ENCODE measurements around the gene PRDM16. TPM values are rescaled to one million over a fixed set of nuclear protein-coding genes. Genes with fewer than 3 reads are reported as not detected.

The PRDM16 gene
- total and polyA plus RNA-seq, 2 of the 13 experiments (the other 11 are each of a cell fraction or from before 2014, with no cell fraction given): 0.15 to 0.81 TPM

DNA sequence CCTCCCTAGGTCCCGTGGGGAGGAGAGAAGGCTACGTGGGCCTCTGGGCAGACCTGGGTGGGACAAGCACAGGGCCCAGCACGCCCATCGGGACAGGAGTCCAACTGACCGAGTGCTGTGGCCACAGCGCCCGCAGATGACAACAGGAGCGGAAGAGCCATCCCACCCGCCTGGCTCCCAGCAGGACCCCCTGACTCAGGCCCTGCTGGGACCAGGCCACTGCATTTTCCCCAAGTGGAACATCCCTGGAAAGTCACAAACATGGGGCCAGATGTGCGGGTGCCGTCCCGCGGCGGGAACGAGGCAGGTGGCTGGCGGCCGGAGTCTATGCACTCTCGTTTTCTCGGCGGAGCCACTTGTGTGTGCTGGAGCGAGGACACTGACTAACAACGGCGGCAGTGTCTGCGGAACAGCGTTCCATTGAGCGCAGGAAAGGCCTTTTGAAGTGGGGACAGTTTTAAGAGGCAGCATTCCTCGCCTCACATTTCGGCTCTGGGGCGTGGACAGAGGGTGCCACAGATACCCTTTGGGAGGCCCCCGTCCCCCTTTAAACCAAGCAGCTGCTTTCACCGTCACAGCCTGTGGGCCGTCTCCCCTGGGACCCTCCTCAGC is 291.7 kb downstream of the PRDM16 start (continued):
- TF ChIP-seq, protein P1, sequence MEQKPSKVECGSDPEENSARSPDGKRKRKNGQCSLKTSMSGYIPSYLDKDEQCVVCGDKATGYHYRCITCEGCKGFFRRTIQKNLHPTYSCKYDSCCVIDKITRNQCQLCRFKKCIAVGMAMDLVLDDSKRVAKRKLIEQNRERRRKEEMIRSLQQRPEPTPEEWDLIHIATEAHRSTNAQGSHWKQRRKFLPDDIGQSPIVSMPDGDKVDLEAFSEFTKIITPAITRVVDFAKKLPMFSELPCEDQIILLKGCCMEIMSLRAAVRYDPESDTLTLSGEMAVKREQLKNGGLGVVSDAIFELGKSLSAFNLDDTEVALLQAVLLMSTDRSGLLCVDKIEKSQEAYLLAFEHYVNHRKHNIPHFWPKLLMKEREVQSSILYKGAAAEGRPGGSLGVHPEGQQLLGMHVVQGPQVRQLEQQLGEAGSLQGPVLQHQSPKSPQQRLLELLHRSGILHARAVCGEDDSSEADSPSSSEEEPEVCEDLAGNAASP (CRISPR knock-in tag; IDR thresholded peaks at IDR 0.05; ENCODE audit: borderline replicate concordance): no peak
- no peak for TF ChIP-seq SP1 (IDR thresholded peaks at IDR 0.05)
- no peak for TF ChIP-seq SP1 (CRISPR knock-in tag; IDR thresholded peaks at IDR 0.05)
- TF ChIP-seq ZFP82 (CRISPR knock-in tag; IDR thresholded peaks at IDR 0.05; ENCODE audit: borderline replicate concordance): no peak
- TF ChIP-seq ZSCAN21 (CRISPR knock-in tag; IDR thresholded peaks at IDR 0.05; ENCODE audit: borderline replicate concordance): no peak
- no peak for TF ChIP-seq POLR2A (IDR thresholded peaks at IDR 0.05; ENCODE audit: insufficient read depth in 1 of 2, low read depth in 2 of 2, low read length in 2 of 2)

DNA sequence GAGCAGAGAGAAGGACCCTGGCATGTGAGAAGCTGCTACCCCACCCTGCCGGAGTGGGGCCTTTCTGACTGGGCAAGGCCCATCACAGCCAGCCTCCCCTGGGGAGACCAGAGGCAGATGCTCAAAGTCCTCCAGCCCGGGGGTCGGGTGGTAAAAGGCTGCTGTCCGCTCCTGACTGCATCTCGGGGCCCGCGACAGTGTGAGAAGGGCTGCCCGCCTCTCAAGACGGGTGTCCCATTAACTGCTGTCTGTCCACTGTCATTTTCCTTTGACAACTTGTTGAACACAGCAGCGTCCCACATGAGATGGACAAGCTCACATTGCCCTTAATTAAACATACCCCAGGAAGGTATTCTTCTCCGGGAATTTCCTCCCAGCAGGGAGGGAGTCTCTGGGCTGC is 294.0 kb downstream of the PRDM16 start:
- CTCF ChIA-PET (ENCODE audit: low intra/inter-chr PET ratio, low total read pairs): no interaction called here
- BruUV-seq (replicated peaks): no TSS peak
- H3K4me2 ChIP-seq (ENCODE audit: low read depth, low read length): no peak overlapping the region
- no peaks in the 10 kb centered on the region for H4K20me1 ChIP-seq (ENCODE audit: insufficient read depth, low read length)
- H3K79me2 ChIP-seq (ENCODE audit: insufficient read depth, low read length): no peaks in the 10 kb centered on the region
- DNase-seq (ENCODE audit: low spot score): no peak
- peaks cover 8 to 25% of the 10 kb centered on the region in 2 experiments; a peak in 4 of 5 replicates for H3K27me3 ChIP-seq (ENCODE audit: control insufficient read depth in 1 of 2, insufficient read depth in 2 of 2, low read length in 2 of 2)
- 71% methylated on average over 4 of the region's 11 CpGs for WGBS (ENCODE audit: low lambda C conversion rate)
- no peaks in the 10 kb centered on the region for H3K9me3 ChIP-seq (ENCODE audit: low read length)
- no peak for ATAC-seq
- in situ Hi-C loops (cut with HindIII; ENCODE audit: extremely low pct_ligation_motif_present, low pct_unique_long_range_greater_than_20kb) (no loop called here), intact Hi-C loops (cut with micrococcal nuclease; ENCODE audit: unreplicated experiment) (no loop called here)
- POLR2A ChIA-PET: interaction anchor here (2.0 kb wide), 1 partner anchor 14 kb away, joined by 4 read pairs; no protein-coding TSS in a partner anchor
- H3K4me1 ChIP-seq (ENCODE audit: insufficient read depth, low read length): peaks cover 28% of the 10 kb centered on the region
- no peak overlapping the region for H3K9ac ChIP-seq (ENCODE audit: insufficient read depth, low read depth, low read length)
- FAIRE-seq: no peak
- no peak overlapping the region for H3K4me3 ChIP-seq (replicated peaks in 1 of 3; ENCODE audit: insufficient read depth in 1 of 3, low read depth in 2 of 3, low read length in 3 of 3)
- TF ChIP-seq CENPX (CRISPR knock-in tag; IDR thresholded peaks at IDR 0.05) (no peak), MAFG (CRISPR knock-in tag; IDR thresholded peaks at IDR 0.05) (no peak), ZNF768 (CRISPR knock-in tag; IDR thresholded peaks at IDR 0.05) (peak; percentile 7; the same call in 1 of the 2 replicates), ZNF160 (CRISPR knock-in tag; IDR thresholded peaks at IDR 0.05) (no peak), SRF (IDR thresholded peaks at IDR 0.05; ENCODE audit: low read depth, low read length) (no peak), ZNF550 (CRISPR knock-in tag; IDR thresholded peaks at IDR 0.05; ENCODE audit: borderline replicate concordance) (no peak)
- TF ChIP-seq, protein P2, sequence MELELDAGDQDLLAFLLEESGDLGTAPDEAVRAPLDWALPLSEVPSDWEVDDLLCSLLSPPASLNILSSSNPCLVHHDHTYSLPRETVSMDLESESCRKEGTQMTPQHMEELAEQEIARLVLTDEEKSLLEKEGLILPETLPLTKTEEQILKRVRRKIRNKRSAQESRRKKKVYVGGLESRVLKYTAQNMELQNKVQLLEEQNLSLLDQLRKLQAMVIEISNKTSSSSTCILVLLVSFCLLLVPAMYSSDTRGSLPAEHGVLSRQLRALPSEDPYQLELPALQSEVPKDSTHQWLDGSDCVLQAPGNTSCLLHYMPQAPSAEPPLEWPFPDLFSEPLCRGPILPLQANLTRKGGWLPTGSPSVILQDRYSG (CRISPR knock-in tag; IDR thresholded peaks at IDR 0.05): no peak
- no peak overlapping the region for H3K27ac ChIP-seq (ENCODE audit: extremely low read length, insufficient read depth, low read length)
- H2AFZ ChIP-seq (ENCODE audit: low read length): no peak overlapping the region
- no peaks in the 10 kb centered on the region for H3K36me3 ChIP-seq (replicated peaks in 1 of 2; ENCODE audit: control insufficient read depth in 1 of 2, insufficient read depth in 2 of 2, low read length in 2 of 2)
